HCT116 (cell line): Measurements from ENCODE around the gene EN2. TPM values are rescaled to one million over a fixed set of nuclear protein-coding genes. Genes with fewer than 3 reads are reported as not detected.

ENCODE experiments used
- ATAC-seq: fragments of 200-7000 bp; cut with Tn5 transposase; 2 replicates; pipeline ENCODE4 v1.9.1; 2020; ENCODE audit warnings: mild to moderate bottlenecking, moderate library complexity
- BruUV-seq: library from RNA; stranded (reverse); fragments of 400-500 nt; replicated peaks from 2 replicates; lab custom pipeline; 2021; lab: Mats Ljungman, UMichigan
- CTCF ChIA-PET: fragments of 300-600 bp; sonication (Branson Sonifier 250); formaldehyde crosslinking; loops from one replicate; lab custom pipeline; 2021; ENCODE audit warnings: antibody characterized with exemption; lab: Charles Lee
- POLR2A ChIA-PET: fragments of 300-600, 350-600 bp; sonication (Branson Sonifier 250); formaldehyde crosslinking; loops from one replicate; lab custom pipeline; 2021; ENCODE audit warnings: antibody characterized with exemption; lab: Charles Lee
- RAD21 ChIA-PET, 2 experiments: fragments of 300-600 bp; sonication (Branson Sonifier 250); formaldehyde crosslinking; loops; one replicate each; lab custom pipeline; 2023; ENCODE audit warnings: low total read pairs in 2 of 2; ENCODE audit not compliant: uncharacterized antibody in 2 of 2, unreplicated experiment in 2 of 2, low non-redundant PET in 1 of 2; lab: Charles Lee
- DNase-seq: peaks from one replicate; pipeline ENCODE4 v3.0.0-alpha.2; 2010; ENCODE audit warnings: low read depth, low spot score
- H2AFZ ChIP-seq: fragments of 200-600 bp; shearing (Covaris generic), sonication (generic); 2 replicates; pipeline ENCODE4 v1.6.1; 2017; ENCODE audit warnings: low read depth, mixed run types, mixed read lengths, antibody characterized with exemption, low read length; ENCODE audit not compliant: poor library complexity, severe bottlenecking
- H3K27ac ChIP-seq: 2 replicates; pipeline ENCODE4 v1.5.1; 2012; ENCODE audit warnings: low read depth, low read length
- H3K27me3 ChIP-seq: fragments of 200-600 bp; sonication (generic); 2 replicates; pipeline ENCODE4 v1.6.1; 2016; ENCODE audit warnings: mixed run types, low read length, mixed read lengths; ENCODE audit not compliant: insufficient read depth
- H3K36me3 ChIP-seq, 2 experiments: fragments of 200-500 bp in 1 of 2; fragments of 200-600 bp in 1 of 2; sonication (Bioruptor generic) in 1 of 2; sonication (generic) in 1 of 2; 2 replicates each; pipeline versions ENCODE4 v1.5.1 to v1.6.1; 2014 to 2016; ENCODE audit warnings: low read length in 2 of 2, inconsistent platforms in 1 of 2, mixed read lengths in 1 of 2, mixed run types in 1 of 2; ENCODE audit not compliant: insufficient read depth in 2 of 2, control insufficient read depth in 1 of 2
- H3K4me1 ChIP-seq, 2 experiments: fragments of 200-600 bp in 1 of 2; sonication (generic) in 1 of 2; 2 replicates each; pipeline versions ENCODE4 v1.5.1 to v1.6.1; 2012 to 2017; ENCODE audit warnings: low read length in 2 of 2, inconsistent platforms in 1 of 2, mild to moderate bottlenecking in 1 of 2, mixed read lengths in 1 of 2, mixed run types in 1 of 2, moderate library complexity in 1 of 2; ENCODE audit not compliant: insufficient read depth in 2 of 2, control insufficient read depth in 1 of 2
- H3K4me2 ChIP-seq: fragments of 200-600 bp; sonication (generic); 2 replicates; pipeline ENCODE4 v1.6.1; 2017; ENCODE audit warnings: mixed run types, low read length, mixed read lengths
- H3K4me3 ChIP-seq, 2 experiments: fragments of 200-600 bp in 1 of 2; sonication (generic) in 1 of 2; replicated peaks in 1 of 2; 2 replicates each; pipeline ENCODE4 v1.5.1; 2011 to 2016; ENCODE audit warnings: low read length in 2 of 2, control low read depth in 1 of 2, low read depth in 1 of 2, mild to moderate bottlenecking in 1 of 2, mixed read lengths in 1 of 2, mixed run types in 1 of 2
- H3K79me2 ChIP-seq: fragments of 200-600 bp; sonication (generic); 2 replicates; pipeline ENCODE4 v1.6.1; 2017; ENCODE audit warnings: mild to moderate bottlenecking, mixed run types, low read length, moderate library complexity, mixed read lengths; ENCODE audit not compliant: insufficient read depth
- H3K9ac ChIP-seq: fragments of 200-600 bp; sonication (generic); 2 replicates; pipeline ENCODE4 v1.6.1; 2016; ENCODE audit warnings: low read length, mixed read lengths
- H3K9me2 ChIP-seq: fragments of 200-600 bp; sonication (generic), shearing (Covaris generic); 2 replicates; pipeline ENCODE4 v1.6.1; 2017; ENCODE audit warnings: mixed run types, mild to moderate bottlenecking, moderate library complexity; ENCODE audit not compliant: insufficient read depth
- H3K9me3 ChIP-seq, 2 experiments: fragments of 200-500 bp in 1 of 2; fragments of 200-600 bp in 1 of 2; sonication (Bioruptor generic) in 1 of 2; sonication (generic) in 1 of 2; 2 replicates each; pipeline ENCODE4 v1.6.1; 2014 to 2017; ENCODE audit warnings: low read length in 2 of 2, mixed read lengths in 2 of 2, inconsistent platforms in 1 of 2, low read depth in 1 of 2, mild to moderate bottlenecking in 1 of 2, mixed run types in 1 of 2, moderate library complexity in 1 of 2; ENCODE audit not compliant: control insufficient read depth in 1 of 2, insufficient read depth in 1 of 2
- H4K20me1 ChIP-seq: fragments of 200-600 bp; sonication (generic), shearing (Covaris generic); 2 replicates; pipeline ENCODE4 v1.6.1; 2017; ENCODE audit warnings: mixed run types, mild to moderate bottlenecking, moderate library complexity; ENCODE audit not compliant: insufficient read depth
- CBX3 ChIP-seq: IDR thresholded peaks from 2 replicates; pipeline ENCODE4 v1.6.1; 2012; ENCODE audit warnings: low read depth
- CEBPB ChIP-seq: IDR thresholded peaks from 2 replicates; pipeline ENCODE4 v1.6.1; 2012; ENCODE audit warnings: low read depth
- EGR1 ChIP-seq: IDR thresholded peaks from 2 replicates; pipeline ENCODE4 v1.6.1; 2012; ENCODE audit warnings: low read depth
- EZH2 ChIP-seq: fragments of 200-600 bp; sonication (generic); IDR thresholded peaks from 2 replicates; pipeline ENCODE4 v1.6.1; 2017; ENCODE audit warnings: antibody characterized with exemption, mixed run types
- EZH2phosphoT487 ChIP-seq: fragments of 200-600 bp; IDR thresholded peaks from 2 replicates; pipeline ENCODE4 v1.6.1; 2018; ENCODE audit warnings: antibody characterized with exemption, borderline replicate concordance
- JUND ChIP-seq: IDR thresholded peaks from 2 replicates; pipeline ENCODE4 v1.6.1; 2012
- MAX ChIP-seq: IDR thresholded peaks from 2 replicates; pipeline ENCODE4 v1.6.1; 2012
- POLR2A ChIP-seq: IDR thresholded peaks from 2 replicates; pipeline ENCODE4 v1.7.0; 2011; ENCODE audit warnings: borderline replicate concordance; ENCODE audit not compliant: insufficient read depth, insufficient read length; ENCODE audit errors: extremely low read depth
- RAD21 ChIP-seq: IDR thresholded peaks from 2 replicates; pipeline ENCODE4 v1.6.1; 2012; ENCODE audit warnings: low read depth, mild to moderate bottlenecking
- SIN3A ChIP-seq: IDR thresholded peaks from 2 replicates; pipeline ENCODE4 v1.6.1; 2012; ENCODE audit warnings: low read depth
- SP1 ChIP-seq: IDR thresholded peaks from 2 replicates; pipeline ENCODE4 v1.6.1; 2012; ENCODE audit warnings: low read depth
- YY1 ChIP-seq: IDR thresholded peaks from 2 replicates; pipeline ENCODE4 v1.6.1; 2011; ENCODE audit warnings: low read length, low read depth, moderate library complexity, mild to moderate bottlenecking; ENCODE audit not compliant: insufficient replicate concordance; ENCODE audit errors: extremely low read depth
- ZBTB33 ChIP-seq: IDR thresholded peaks from 2 replicates; pipeline ENCODE4 v1.6.1; 2011; ENCODE audit warnings: mild to moderate bottlenecking, low read length, moderate library complexity; ENCODE audit not compliant: insufficient replicate concordance; ENCODE audit errors: extremely low read depth
- ZFX ChIP-seq: fragments of 450-650 bp; IDR thresholded peaks from 2 replicates; pipeline ENCODE4 v1.6.1; 2017
- intact Hi-C: fragments of 100-400 bp; cut with micrococcal nuclease; formaldehyde crosslinking; loops from 2 replicates; pipeline ENCODE4 v1.10.0; 2022
- total RNA-seq: library from RNA; stranded (reverse); gene quantifications from one replicate; pipeline ENCODE4 v1.2.1, GENCODE V29; 2021; ENCODE audit not compliant: unreplicated experiment

EN2 gene
- total RNA-seq, 1 experiment from 2014 or later, result 0.32 TPM

GRCh38 chr7:155456738-155457543, 988 bp upstream of the EN2 start:
- peak; percentile 89 for ATAC-seq
- peak overlapping the region; percentile 63 for H3K9ac ChIP-seq
- CTCF ChIA-PET, result interaction anchor here (1.0 kb wide), 1 partner anchor 100 kb away, joined by 3 read pairs; no protein-coding TSS in a partner anchor

GRCh38 chr7:155457544-155458110, 302 bp upstream of the EN2 start:
- ATAC-seq (peak; percentile 24), DNase-seq (no peak)
- peak overlapping the region in 1 of 2 experiments; percentile 66; a peak in 2 of 4 replicates for H3K4me3 ChIP-seq
- peaks cover 0 to 12% of the 10 kb centered on the region in 2 experiments; a peak in 3 of 4 replicates for H3K4me1 ChIP-seq
- no peaks in the 10 kb centered on the region for H3K9me2 ChIP-seq
- H4K20me1 ChIP-seq, result no peaks in the 10 kb centered on the region
- no TSS peak for BruUV-seq
- H3K36me3 ChIP-seq, result no peaks in the 10 kb centered on the region
- no peak overlapping the region for H3K9ac ChIP-seq
- intact Hi-C loops, result no loop called here
- CTCF ChIA-PET, result interaction anchor here (1.0 kb wide), 1 partner anchor 101 kb away, joined by 3 read pairs; no protein-coding TSS in a partner anchor
- H2AFZ ChIP-seq, result peak overlapping the region; percentile 100
- H3K4me2 ChIP-seq, result peak overlapping the region; percentile 92
- RAD21 ChIA-PET, result no interaction called here
- peak overlapping the region; percentile 40; the same call in 1 of the 2 replicates for H3K27ac ChIP-seq
- no peaks in the 10 kb centered on the region for H3K9me3 ChIP-seq
- POLR2A ChIA-PET, result no interaction called here
- no peaks in the 10 kb centered on the region for H3K79me2 ChIP-seq
- H3K27me3 ChIP-seq, result no peaks in the 10 kb centered on the region
- TF ChIP-seq ZFX (no peak), EGR1 (no peak), SIN3A (no peak), YY1 (no peak), EZH2 (no peak), ZBTB33 (no peak), RAD21 (no peak), CBX3 (no peak), MAX (no peak), EZH2phosphoT487 (no peak), CEBPB (no peak)

More at GRCh38 chr7:155456738-155457543, 988 bp upstream of the EN2 start:
- Histone ChIP-seq H3K27me3 (no peaks in the 10 kb centered on the region), H3K9me3 (no peaks in the 10 kb centered on the region), H3K4me2 (peak overlapping the region; percentile 92), H3K27ac (peak overlapping the region; percentile 40; the same call in 1 of the 2 replicates), H3K79me2 (no peaks in the 10 kb centered on the region), H3K4me3 (peak overlapping the region; percentile 53 to 66), H3K36me3 (no peaks in the 10 kb centered on the region), H4K20me1 (no peaks in the 10 kb centered on the region), H2AFZ (peak overlapping the region; percentile 100), H3K9me2 (no peaks in the 10 kb centered on the region), H3K4me1 (peaks cover 0 to 12% of the 10 kb centered on the region in 2 experiments; a peak in 3 of 4 replicates)
- ChIA-PET POLR2A (no interaction called here), RAD21 (no interaction called here)
- TF ChIP-seq MAX (peak; percentile 97), CBX3 (0 out of 2 replicates have a peak, but pooled peaks have one; percentile 70), RAD21 (no peak), SP1 (peak; percentile 66), POLR2A (no peak), JUND (no peak), ZFX (no peak), EGR1 (peak; percentile 50; the same call in 1 of the 2 replicates), YY1 (peak; percentile 63)
- no peak for DNase-seq
- intact Hi-C loops, result no loop called here
- no TSS peak for BruUV-seq
